Right atrium auricular region (tissue), 2 donors: Measurements from ENCODE around the gene TFEB. TPM values are rescaled to one million over a fixed set of nuclear protein-coding genes. Genes with fewer than 3 reads are reported as not detected.

Source experiments
- DNase-seq: peaks from one replicate; pipeline ENCODE4 v3.0.0-alpha.2; 2019; ENCODE audit warnings: low spot score
- H3K27ac ChIP-seq, 2 donors: fragments of 200-600 bp; sonication (generic); 1 replicate in 1 of 2; 2 replicates in 1 of 2; pipeline ENCODE4 v1.5.1; 2016 to 2019
- H3K27me3 ChIP-seq, 2 donors: fragments of 200-600 bp; sonication (generic); one replicate each; pipeline versions ENCODE4 v1.5.1 to v1.6.0; 2017 to 2019
- H3K36me3 ChIP-seq: fragments of 200-600 bp; sonication (generic); one replicate; pipeline ENCODE4 v1.5.1; 2016
- H3K4me1 ChIP-seq, 2 donors: fragments of 200-600 bp; sonication (generic); one replicate each; pipeline versions ENCODE4 v1.5.1 to v1.6.0; 2017 to 2019
- H3K4me3 ChIP-seq, 2 donors: fragments of 200-600 bp; sonication (generic); 1 replicate in 1 of 2; 2 replicates in 1 of 2; pipeline ENCODE4 v1.5.1; 2017 to 2019; ENCODE audit warnings: mild to moderate bottlenecking in 1 of 2, moderate library complexity in 1 of 2
- H3K9me3 ChIP-seq, 2 donors: fragments of 200-600 bp; sonication (generic); one replicate each; pipeline ENCODE4 v1.5.1; 2019
- total RNA-seq, 2 donors: library from RNA; depleted of rRNA; stranded (reverse); fragments of >200 nt; gene quantifications; one replicate each; pipeline ENCODE4 v1.1.0, GENCODE V29; 2016
- TF ChIP-seq, protein P1 (sequence below), 2 donors: fragments of 200-600 bp; sonication (generic); IDR thresholded peaks; one replicate each; pipeline ENCODE4 v1.5.1; 2019; ENCODE audit warnings: antibody characterized with exemption in 2 of 2

TFEB gene
- total RNA-seq, 2 donors from 2014 or later: 31.5 to 35.8 TPM

- no peaks in the 10 kb centered on the region for H3K9me3 ChIP-seq
- no peak overlapping the region for H3K27ac ChIP-seq
- TF ChIP-seq, protein P1, sequence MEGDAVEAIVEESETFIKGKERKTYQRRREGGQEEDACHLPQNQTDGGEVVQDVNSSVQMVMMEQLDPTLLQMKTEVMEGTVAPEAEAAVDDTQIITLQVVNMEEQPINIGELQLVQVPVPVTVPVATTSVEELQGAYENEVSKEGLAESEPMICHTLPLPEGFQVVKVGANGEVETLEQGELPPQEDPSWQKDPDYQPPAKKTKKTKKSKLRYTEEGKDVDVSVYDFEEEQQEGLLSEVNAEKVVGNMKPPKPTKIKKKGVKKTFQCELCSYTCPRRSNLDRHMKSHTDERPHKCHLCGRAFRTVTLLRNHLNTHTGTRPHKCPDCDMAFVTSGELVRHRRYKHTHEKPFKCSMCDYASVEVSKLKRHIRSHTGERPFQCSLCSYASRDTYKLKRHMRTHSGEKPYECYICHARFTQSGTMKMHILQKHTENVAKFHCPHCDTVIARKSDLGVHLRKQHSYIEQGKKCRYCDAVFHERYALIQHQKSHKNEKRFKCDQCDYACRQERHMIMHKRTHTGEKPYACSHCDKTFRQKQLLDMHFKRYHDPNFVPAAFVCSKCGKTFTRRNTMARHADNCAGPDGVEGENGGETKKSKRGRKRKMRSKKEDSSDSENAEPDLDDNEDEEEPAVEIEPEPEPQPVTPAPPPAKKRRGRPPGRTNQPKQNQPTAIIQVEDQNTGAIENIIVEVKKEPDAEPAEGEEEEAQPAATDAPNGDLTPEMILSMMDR (IDR thresholded peaks at IDR 0.05): no peak
- H3K4me1 ChIP-seq: no peaks in the 10 kb centered on the region
- H3K36me3 ChIP-seq: no peaks in the 10 kb centered on the region
- no peak for DNase-seq
- no peaks in the 10 kb centered on the region for H3K27me3 ChIP-seq
- H3K4me3 ChIP-seq: no peak overlapping the region
These were observed 8.2 kb upstream of the TFEB start for GRCh38 chr6:41743406-41744235.

GRCh38 chr6:41741625-41742490, 6.5 kb upstream of the TFEB start:
- no peaks in the 10 kb centered on the region for H3K36me3 ChIP-seq
- H3K27ac ChIP-seq: no peak overlapping the region
- TF ChIP-seq, protein P1 (IDR thresholded peaks at IDR 0.05): no peak
- no peaks in the 10 kb centered on the region for H3K27me3 ChIP-seq
- no peaks in the 10 kb centered on the region for H3K9me3 ChIP-seq
- no peaks in the 10 kb centered on the region for H3K4me1 ChIP-seq
- DNase-seq: no peak
- H3K4me3 ChIP-seq: no peak overlapping the region

GRCh38 chr6:41740366-41741162, 5.2 kb upstream of the TFEB start:
- no peak overlapping the region for H3K4me3 ChIP-seq
- H3K4me1 ChIP-seq: peaks cover 0 to 6% of the 10 kb centered on the region in 2 donors
- no peaks in the 10 kb centered on the region for H3K27me3 ChIP-seq
- no peaks in the 10 kb centered on the region for H3K9me3 ChIP-seq
- no peak overlapping the region for H3K27ac ChIP-seq
- TF ChIP-seq, protein P1 (IDR thresholded peaks at IDR 0.05): no peak
- DNase-seq: no peak
- H3K36me3 ChIP-seq: no peaks in the 10 kb centered on the region

GRCh38 chr6:41739041-41739440, 3.6 kb upstream of the TFEB start:
- TF ChIP-seq, protein P1 (IDR thresholded peaks at IDR 0.05): no peak
- Histone ChIP-seq H3K27ac (no peak overlapping the region), H3K36me3 (no peaks in the 10 kb centered on the region), H3K27me3 (no peaks in the 10 kb centered on the region), H3K9me3 (no peaks in the 10 kb centered on the region), H3K4me3 (no peak overlapping the region), H3K4me1 (peaks cover 0 to 6% of the 10 kb centered on the region in 2 donors)
- no peak for DNase-seq

GRCh38 chr6:41737591-41738130, 2.3 kb upstream of the TFEB start:
- DNase-seq: no peak
- Histone ChIP-seq H3K4me1 (peaks cover 0 to 19% of the 10 kb centered on the region in 2 donors), H3K36me3 (no peaks in the 10 kb centered on the region), H3K27ac (no peak overlapping the region), H3K4me3 (no peak overlapping the region), H3K27me3 (no peaks in the 10 kb centered on the region), H3K9me3 (no peaks in the 10 kb centered on the region)
- TF ChIP-seq, protein P1 (IDR thresholded peaks at IDR 0.05): no peak
